Measurements from ENCODE around the gene ACOX3.
A peak's percentile ranks its signal among the peaks of the same experiment; 100 is the strongest.
"Not testable (repeated sequence)": the region's sequence is repeated elsewhere in the genome, so short reads cannot be mapped to it uniquely, and the experiment has no call there.

Gene ACOX3

DNA sequence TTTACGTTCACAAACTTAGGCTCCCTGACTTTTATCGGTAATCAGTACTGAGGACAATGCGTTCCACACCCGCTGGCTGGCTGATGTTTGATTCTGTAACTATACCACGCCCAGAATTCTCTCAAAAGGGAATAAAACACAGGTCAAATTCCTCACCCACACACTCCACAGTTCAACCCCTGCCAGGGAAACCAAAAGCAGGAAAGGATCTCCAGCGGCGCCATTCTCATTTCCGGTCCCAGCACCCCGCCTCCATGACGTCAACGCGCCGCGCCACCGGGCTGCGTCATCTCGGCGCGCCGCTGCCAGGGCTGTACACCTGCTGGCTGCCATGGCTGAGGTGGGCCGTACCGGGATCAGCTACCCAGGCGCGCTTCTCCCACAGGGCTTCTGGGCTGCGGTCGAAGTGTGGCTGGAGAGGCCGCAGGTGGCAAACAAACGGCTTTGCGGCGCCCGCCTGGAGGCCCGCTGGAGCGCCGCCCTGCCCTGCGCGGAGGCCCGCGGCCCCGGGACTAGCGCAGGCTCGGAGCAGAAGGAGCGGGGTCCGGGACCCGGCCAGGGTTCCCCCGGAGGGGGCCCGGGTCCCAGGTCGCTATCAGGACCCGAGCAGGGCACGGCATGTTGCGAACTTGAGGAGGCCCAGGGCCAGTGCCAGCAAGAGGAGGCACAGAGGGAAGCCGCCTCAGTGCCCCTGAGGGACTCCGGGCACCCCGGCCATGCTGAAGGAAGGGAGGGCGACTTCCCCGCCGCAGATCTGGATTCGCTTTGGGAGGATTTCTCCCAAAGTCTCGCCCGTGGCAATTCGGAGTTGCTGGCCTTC, at the start of gene ACOX3, which contains the start of gene TRMT44:
Gene ACOX3 (minus strand): TSS at position 232 of the 820 bp plus-strand sequence. CDS start 24,202 bp downstream, outside the sequence.
Gene TRMT44 (plus strand): TSS at position 286 of the 820 bp plus-strand sequence. CDS start 46 bp downstream, at position 332.
- TF ChIP-seq, protein P1, sequence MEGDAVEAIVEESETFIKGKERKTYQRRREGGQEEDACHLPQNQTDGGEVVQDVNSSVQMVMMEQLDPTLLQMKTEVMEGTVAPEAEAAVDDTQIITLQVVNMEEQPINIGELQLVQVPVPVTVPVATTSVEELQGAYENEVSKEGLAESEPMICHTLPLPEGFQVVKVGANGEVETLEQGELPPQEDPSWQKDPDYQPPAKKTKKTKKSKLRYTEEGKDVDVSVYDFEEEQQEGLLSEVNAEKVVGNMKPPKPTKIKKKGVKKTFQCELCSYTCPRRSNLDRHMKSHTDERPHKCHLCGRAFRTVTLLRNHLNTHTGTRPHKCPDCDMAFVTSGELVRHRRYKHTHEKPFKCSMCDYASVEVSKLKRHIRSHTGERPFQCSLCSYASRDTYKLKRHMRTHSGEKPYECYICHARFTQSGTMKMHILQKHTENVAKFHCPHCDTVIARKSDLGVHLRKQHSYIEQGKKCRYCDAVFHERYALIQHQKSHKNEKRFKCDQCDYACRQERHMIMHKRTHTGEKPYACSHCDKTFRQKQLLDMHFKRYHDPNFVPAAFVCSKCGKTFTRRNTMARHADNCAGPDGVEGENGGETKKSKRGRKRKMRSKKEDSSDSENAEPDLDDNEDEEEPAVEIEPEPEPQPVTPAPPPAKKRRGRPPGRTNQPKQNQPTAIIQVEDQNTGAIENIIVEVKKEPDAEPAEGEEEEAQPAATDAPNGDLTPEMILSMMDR (IDR thresholded peaks at IDR 0.05; ENCODE audit: low read depth, low read length, missing control alignments), result no peak
- H3K4me3 ChIP-seq (ENCODE audit: low read depth, low read length), result peak within 1 kb of the TSS; percentile 98
- no peak for DNase-seq (ENCODE audit: low read depth)

DNA sequence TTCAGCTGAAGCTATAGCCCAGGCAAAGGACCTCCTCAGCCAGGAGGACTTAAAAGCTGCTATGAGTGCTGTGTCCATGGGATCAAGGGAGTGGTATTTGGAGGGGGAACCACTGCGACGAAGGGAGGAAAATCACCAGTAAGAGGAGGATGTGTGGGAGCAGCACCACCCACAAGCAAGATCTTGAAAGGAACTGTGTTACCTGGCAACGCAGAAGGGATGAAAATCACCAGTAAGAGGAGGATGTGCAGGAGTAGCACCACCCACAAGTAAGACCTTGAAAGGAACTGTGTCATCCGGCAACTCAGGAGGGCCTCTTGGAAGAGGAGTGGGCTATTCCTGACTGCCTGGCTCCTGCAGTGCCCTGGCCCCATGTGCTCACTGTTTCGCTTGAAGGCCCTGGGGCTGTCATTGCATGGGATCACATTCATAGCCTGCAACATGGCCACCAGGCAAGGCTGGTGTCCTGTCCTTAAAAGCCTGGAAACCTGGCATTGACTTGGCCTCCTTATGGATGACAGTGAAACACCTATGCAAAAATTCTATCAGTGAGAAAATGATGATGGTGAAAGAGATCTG, 48.4 kb upstream of the ACOX3 start:
- no peak overlapping the region for H3K4me3 ChIP-seq (ENCODE audit: low read depth, low read length)
- no peak for DNase-seq (ENCODE audit: low read depth)
- TF ChIP-seq, protein P1 (IDR thresholded peaks at IDR 0.05; ENCODE audit: low read depth, low read length, missing control alignments), result no peak

DNA sequence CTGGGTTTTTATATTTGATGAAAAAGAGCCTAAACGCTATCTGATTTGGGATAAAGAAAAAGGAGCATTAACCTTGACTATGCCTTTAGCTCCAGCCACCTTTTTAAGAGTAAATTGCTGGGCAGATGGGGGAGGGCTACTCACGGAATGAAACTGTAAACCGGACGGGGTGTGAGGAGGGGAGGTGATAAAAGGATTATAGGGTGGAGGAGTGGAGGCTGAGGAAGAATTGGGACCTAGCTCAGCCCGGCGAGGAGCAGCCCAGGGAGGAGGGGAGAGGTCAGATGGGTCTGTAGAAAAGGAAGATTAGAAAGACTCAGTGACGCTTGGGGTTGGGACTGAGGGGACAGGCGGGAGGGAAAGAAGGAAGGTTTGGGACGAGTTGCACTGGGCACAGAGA, 46.1 kb upstream of the ACOX3 start:
- not testable (repeated sequence) for DNase-seq (ENCODE audit: low read depth); H3K4me3 ChIP-seq (ENCODE audit: low read depth, low read length)

DNA sequence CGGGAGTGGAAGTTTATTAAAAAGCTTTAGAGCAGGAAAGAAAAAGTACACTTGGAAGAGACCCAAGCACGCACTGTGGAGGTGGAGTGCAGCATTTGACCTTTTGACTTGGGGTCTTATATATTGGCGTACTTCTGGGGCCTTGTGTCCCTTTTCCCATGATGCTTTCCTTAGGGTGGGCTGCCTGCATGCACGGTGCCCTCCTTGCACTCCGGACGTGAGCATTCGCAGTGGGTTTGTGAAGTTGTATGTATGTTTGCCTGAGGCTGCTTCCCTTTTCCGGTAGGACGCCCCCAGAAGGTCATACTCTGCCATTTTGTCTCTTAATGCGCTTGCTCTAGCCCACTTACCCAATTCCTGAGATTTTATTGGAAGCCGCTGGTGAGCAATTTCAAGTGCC, 39.7 kb upstream of the ACOX3 start:
- no peak for DNase-seq (ENCODE audit: low read depth)
- TF ChIP-seq, protein P1 (IDR thresholded peaks at IDR 0.05; ENCODE audit: low read depth, low read length, missing control alignments), result no peak
- no peak overlapping the region for H3K4me3 ChIP-seq (ENCODE audit: low read depth, low read length)

DNA sequence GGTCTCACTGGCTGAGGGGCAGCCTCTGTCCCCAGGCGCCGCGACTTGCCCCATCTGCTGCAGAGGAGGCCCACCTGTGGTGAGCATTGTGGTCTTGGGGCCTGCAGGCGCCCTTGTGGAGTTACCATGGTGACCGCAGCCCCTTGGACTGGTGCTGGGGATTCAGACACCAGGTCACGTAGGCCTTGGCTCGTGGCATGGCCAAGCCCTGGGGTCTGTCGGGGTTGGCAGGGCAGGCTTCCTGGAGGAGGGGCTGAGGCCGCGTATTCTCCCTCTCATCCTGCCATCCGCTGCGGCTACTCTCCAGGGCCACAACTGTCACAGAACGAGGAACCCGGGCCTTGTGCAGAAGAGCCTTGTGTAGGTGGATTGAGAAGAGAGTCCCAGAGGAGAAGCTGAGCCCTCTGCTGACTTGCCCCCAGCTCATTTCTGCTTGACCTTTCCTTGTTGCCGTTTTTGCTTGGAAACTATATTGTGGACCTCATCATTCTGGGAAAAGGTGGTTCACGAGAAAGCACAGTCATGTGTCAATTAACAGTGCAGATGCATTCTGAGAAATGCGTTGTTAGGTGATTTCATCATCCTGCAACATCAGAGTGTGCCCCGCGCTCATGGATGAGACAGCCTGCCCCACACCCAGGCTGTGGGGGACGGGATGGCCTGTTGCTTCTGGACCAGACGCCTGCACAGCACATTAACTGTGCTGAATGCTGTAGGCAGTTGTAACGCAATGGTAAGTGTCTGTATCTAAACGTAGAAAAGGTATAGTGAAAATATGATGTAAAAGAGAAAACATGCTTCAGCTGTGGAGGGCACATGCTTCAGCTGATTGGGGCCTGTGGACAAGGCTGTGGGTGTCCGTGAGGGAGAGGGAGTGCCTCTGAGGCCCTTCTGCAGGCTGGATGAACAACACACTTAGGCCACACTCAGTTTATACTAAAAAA, 38.5 kb upstream of the ACOX3 start:
- TF ChIP-seq, protein P1 (IDR thresholded peaks at IDR 0.05; ENCODE audit: low read depth, low read length, missing control alignments), result no peak
- no peak for DNase-seq (ENCODE audit: low read depth)
- no peak overlapping the region for H3K4me3 ChIP-seq (ENCODE audit: low read depth, low read length)

DNA sequence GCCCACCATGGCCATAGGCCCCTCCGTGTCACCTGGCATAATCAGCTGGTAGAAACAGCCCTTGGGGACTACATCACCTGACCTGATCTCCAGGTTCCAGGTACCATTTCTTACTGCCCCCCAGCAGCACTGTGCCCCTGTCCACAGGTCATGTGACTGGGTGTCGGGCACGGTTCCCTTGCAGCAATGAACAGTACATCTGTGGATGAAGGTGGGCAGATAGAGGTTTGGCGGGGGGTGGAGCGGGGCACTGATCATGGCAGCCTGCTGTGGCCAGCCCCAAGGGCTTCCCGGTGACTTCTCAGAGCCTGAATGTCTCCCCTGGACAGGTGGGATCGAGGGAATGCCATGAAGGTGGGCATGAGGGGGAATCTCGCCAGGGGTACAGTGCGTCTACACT, 37.8 kb upstream of the ACOX3 start:
- DNase-seq (ENCODE audit: low read depth), result no peak
- H3K4me3 ChIP-seq (ENCODE audit: low read depth, low read length), result no peak overlapping the region
- TF ChIP-seq, protein P1 (IDR thresholded peaks at IDR 0.05; ENCODE audit: low read depth, low read length, missing control alignments), result no peak

DNA sequence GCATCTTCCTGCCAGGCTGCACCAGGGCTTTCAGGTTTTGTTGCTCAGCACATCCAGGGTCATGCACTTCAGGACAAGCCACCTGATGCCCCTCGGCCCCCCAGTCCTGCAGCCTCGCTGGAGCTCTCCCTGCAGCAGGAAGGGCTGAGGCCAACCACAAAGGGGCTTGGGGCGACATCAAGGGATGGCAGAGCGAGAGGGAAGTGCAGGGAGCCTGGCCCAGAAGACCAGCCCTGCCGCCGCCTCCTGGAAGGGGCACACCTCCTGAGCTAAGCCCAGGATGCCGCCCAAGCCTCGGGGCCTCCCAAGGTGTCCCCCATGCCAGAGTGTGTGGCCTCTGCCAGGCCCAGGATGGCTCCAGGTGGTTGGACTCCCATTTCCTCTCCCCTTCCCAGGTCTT, 37.2 kb upstream of the ACOX3 start:
- TF ChIP-seq, protein P1 (IDR thresholded peaks at IDR 0.05; ENCODE audit: low read depth, low read length, missing control alignments), result no peak
- no peak for DNase-seq (ENCODE audit: low read depth)
- no peak overlapping the region for H3K4me3 ChIP-seq (ENCODE audit: low read depth, low read length)
